Hepatocyte (in vitro differentiated cells): ENCODE results near the gene CFAP69.

Source experiments
- EZH2 ChIP-seq: fragments of 200-600 bp; sonication (generic); IDR thresholded peaks from 2 replicates; pipeline ENCODE4 v1.6.1; 2016; ENCODE audit warnings: antibody characterized with exemption, mild to moderate bottlenecking, borderline replicate concordance
- EZH2phosphoT487 ChIP-seq: fragments of 200-600 bp; sonication (generic); IDR thresholded peaks from one replicate; pipeline ENCODE4 v1.6.1; 2018; ENCODE audit warnings: antibody characterized with exemption, mild to moderate bottlenecking, low read depth, moderate library complexity; ENCODE audit not compliant: unreplicated experiment, severe bottlenecking
- TF ChIP-seq, protein P1 (sequence below): fragments of 200-600 bp; sonication (generic); IDR thresholded peaks from 2 replicates; pipeline ENCODE4 v1.5.1; 2016; ENCODE audit warnings: antibody characterized with exemption, mild to moderate bottlenecking; ENCODE audit not compliant: poor library complexity

DNA sequence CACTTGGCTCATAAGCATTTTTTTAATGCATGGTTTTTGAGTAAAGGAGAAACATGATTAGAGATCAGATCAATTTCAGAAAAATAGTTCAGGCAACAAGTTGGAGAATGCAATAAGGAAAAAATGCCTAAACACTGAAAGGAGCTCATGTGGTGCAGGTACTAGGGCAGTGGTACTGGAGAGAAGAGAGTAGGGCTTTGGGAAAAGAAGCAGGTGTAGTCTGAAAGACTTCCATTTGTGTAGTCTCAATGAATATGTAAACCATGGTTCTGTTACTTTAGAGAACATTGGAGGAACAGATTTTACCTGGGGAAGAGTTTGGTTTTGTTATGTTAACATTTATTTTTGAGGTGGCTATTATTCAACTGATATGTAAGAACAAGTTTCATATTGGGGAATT is 107.0 kb downstream of the CFAP69 start:
- TF ChIP-seq, protein P1, sequence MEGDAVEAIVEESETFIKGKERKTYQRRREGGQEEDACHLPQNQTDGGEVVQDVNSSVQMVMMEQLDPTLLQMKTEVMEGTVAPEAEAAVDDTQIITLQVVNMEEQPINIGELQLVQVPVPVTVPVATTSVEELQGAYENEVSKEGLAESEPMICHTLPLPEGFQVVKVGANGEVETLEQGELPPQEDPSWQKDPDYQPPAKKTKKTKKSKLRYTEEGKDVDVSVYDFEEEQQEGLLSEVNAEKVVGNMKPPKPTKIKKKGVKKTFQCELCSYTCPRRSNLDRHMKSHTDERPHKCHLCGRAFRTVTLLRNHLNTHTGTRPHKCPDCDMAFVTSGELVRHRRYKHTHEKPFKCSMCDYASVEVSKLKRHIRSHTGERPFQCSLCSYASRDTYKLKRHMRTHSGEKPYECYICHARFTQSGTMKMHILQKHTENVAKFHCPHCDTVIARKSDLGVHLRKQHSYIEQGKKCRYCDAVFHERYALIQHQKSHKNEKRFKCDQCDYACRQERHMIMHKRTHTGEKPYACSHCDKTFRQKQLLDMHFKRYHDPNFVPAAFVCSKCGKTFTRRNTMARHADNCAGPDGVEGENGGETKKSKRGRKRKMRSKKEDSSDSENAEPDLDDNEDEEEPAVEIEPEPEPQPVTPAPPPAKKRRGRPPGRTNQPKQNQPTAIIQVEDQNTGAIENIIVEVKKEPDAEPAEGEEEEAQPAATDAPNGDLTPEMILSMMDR: no peak
- TF ChIP-seq EZH2phosphoT487 (no peak), EZH2 (no peak)
